K562 (cell line): Measurements from ENCODE around the gene MRPL37. TPM values are rescaled to one million over a fixed set of nuclear protein-coding genes. Genes with fewer than 3 reads are reported as not detected.

Experiments used
- ATAC-seq: fragments of 200-7000 bp; cut with Tn5 transposase; 3 replicates; pipeline ENCODE4 v1.9.1; 2020; ENCODE audit warnings: moderate library complexity
- BruUV-seq: library from RNA; stranded (reverse); fragments of 400-500 nt; replicated peaks from 2 replicates; lab custom pipeline; 2021; lab: Mats Ljungman, UMichigan
- CTCF ChIA-PET: fragments of 300-600 bp; formaldehyde crosslinking; extraction: SDS; loops from one replicate; lab custom pipeline; 2021; ENCODE audit warnings: low intra/inter-chr PET ratio; lab: Yijun Ruan, JAX
- POLR2A ChIA-PET: fragments of 300-600, 350-650 bp; sonication (Branson Sonifier 250); formaldehyde crosslinking; extraction: SDS; loops from one replicate; lab custom pipeline; 2021; ENCODE audit warnings: antibody characterized with exemption, inconsistent platforms; lab: Yijun Ruan, JAX
- DNase-seq, 4 experiments: peaks; one replicate each; pipeline versions ENCODE4 v3.0.0 to v3.0.0-alpha.2; 2011 to 2018; ENCODE audit warnings: low spot score in 3 of 4, mixed read lengths in 3 of 4; ENCODE audit errors: extremely low read depth in 1 of 4
- FAIRE-seq: peaks from 2 replicates; lab custom pipeline; 2011; peaks lifted over from hg19 to GRCh38; lab: Jason Lieb, UNC
- H2AFZ ChIP-seq: 2 replicates; pipeline ENCODE4 v1.6.0; 2011; ENCODE audit warnings: low read depth, low read length, control low read depth, inconsistent platforms
- H3K27ac ChIP-seq: fragments of 200-600 bp; 3 replicates; pipeline ENCODE4 v1.8.0; 2011; ENCODE audit warnings: low read depth, mild to moderate bottlenecking, control low read depth, inconsistent platforms, low read length, moderate library complexity, mixed read lengths; ENCODE audit errors: extremely low read depth
- H3K27me3 ChIP-seq, 2 experiments: fragments of 300-600 bp in 1 of 2; 2 replicates in 1 of 2; 3 replicates in 1 of 2; pipeline versions ENCODE4 v1.6.0 to v1.8.0; 2011; ENCODE audit warnings: inconsistent platforms in 2 of 2, low read length in 2 of 2, mild to moderate bottlenecking in 1 of 2, mixed read lengths in 1 of 2, moderate library complexity in 1 of 2; ENCODE audit not compliant: control insufficient read depth in 2 of 2, insufficient read depth in 2 of 2
- H3K36me3 ChIP-seq: fragments of 300-600 bp; 3 replicates; pipeline ENCODE4 v1.8.0; 2011; ENCODE audit warnings: mild to moderate bottlenecking, low read length, inconsistent platforms; ENCODE audit not compliant: control insufficient read depth, insufficient read depth
- H3K4me1 ChIP-seq, 2 experiments: fragments of 200-600 bp in 1 of 2; replicated peaks in 1 of 2; 2 replicates in 1 of 2; 3 replicates in 1 of 2; pipeline versions ENCODE4 v1.5.1 to v1.8.0; 2011; ENCODE audit warnings: inconsistent platforms in 2 of 2, low read length in 2 of 2, mild to moderate bottlenecking in 1 of 2, mixed read lengths in 1 of 2, moderate library complexity in 1 of 2; ENCODE audit not compliant: control insufficient read depth in 2 of 2, insufficient read depth in 2 of 2
- H3K4me2 ChIP-seq: 2 replicates; pipeline ENCODE4 v1.6.1; 2011; ENCODE audit warnings: low read length, control low read depth, inconsistent platforms, mixed read lengths; ENCODE audit not compliant: insufficient read depth
- H3K4me3 ChIP-seq: fragments of 200-600 bp; sonication (generic), shearing (Covaris generic); 2 replicates; pipeline ENCODE4 v1.5.1; 2016; ENCODE audit warnings: control low read depth, inconsistent platforms
- H3K79me2 ChIP-seq: fragments of 200-600 bp; 3 replicates; pipeline ENCODE4 v1.8.0; 2011; ENCODE audit warnings: low read length, inconsistent platforms; ENCODE audit not compliant: control insufficient read depth, insufficient read depth
- H3K9ac ChIP-seq, 2 experiments: 2 replicates each; pipeline versions ENCODE4 v1.6.0 to v1.6.1; 2011; ENCODE audit warnings: low read depth in 2 of 2, low read length in 2 of 2, control low read depth in 1 of 2, inconsistent platforms in 1 of 2, mild to moderate bottlenecking in 1 of 2, mixed read lengths in 1 of 2; ENCODE audit not compliant: insufficient read depth in 1 of 2
- H3K9me1 ChIP-seq: one replicate; pipeline ENCODE4 v1.6.0; 2011; ENCODE audit warnings: inconsistent platforms, mild to moderate bottlenecking, low read length, moderate library complexity; ENCODE audit not compliant: control insufficient read depth, insufficient read depth
- H3K9me3 ChIP-seq: replicated peaks from 2 replicates; pipeline ENCODE4 v1.5.1; 2011; ENCODE audit warnings: low read depth, low read length, inconsistent platforms; ENCODE audit not compliant: control insufficient read depth, insufficient read depth
- H4K20me1 ChIP-seq: replicated peaks from 2 replicates; pipeline ENCODE4 v1.6.1; 2011; ENCODE audit warnings: low read length, inconsistent platforms, mixed read lengths; ENCODE audit not compliant: control insufficient read depth, insufficient read depth
- CEBPB ChIP-seq: fragments of 450-650 bp; IDR thresholded peaks from 2 replicates; pipeline ENCODE4 v1.6.1; 2016; ENCODE audit warnings: missing genetic modification characterization, missing compliant biosample characterization
- CEBPG ChIP-seq, 3 experiments: fragments of 200-800 bp in 1 of 3; sonication (Bioruptor generic) in 1 of 3; sonication (generic) in 1 of 3; formaldehyde crosslinking in 1 of 3; IDR thresholded peaks in 2 of 3; conservative IDR thresholded peaks in 1 of 3; 2 replicates each; pipeline versions ENCODE4 v1.6.1 to v1.8.0; 2016 to 2022; ENCODE audit warnings: missing compliant biosample characterization in 2 of 3, missing genetic modification characterization in 2 of 3, mild to moderate bottlenecking in 1 of 3, missing genetic modification reagents in 1 of 3
- CHD1 ChIP-seq: fragments of 200-600 bp; sonication (generic); IDR thresholded peaks from one replicate; pipeline ENCODE4 v1.6.1; 2012; ENCODE audit warnings: mild to moderate bottlenecking, moderate library complexity, low read length, inconsistent platforms
- CREB1 ChIP-seq, 2 experiments: sonication (generic) in 1 of 2; formaldehyde crosslinking in 1 of 2; IDR thresholded peaks; 2 replicates each; pipeline versions ENCODE4 v1.6.1 to v1.8.0; 2012 to 2022; ENCODE audit warnings: inconsistent platforms in 1 of 2, mild to moderate bottlenecking in 1 of 2, missing genetic modification reagents in 1 of 2, moderate library complexity in 1 of 2
- GTF2E2 ChIP-seq: fragments of 200-800 bp; sonication (Bioruptor generic); IDR thresholded peaks from 2 replicates; pipeline ENCODE4 v1.6.1; 2016; ENCODE audit warnings: missing genetic modification characterization, missing compliant biosample characterization
- HDGF ChIP-seq: fragments of 450-650 bp; IDR thresholded peaks from 2 replicates; pipeline ENCODE4 v1.6.1; 2016
- HNRNPK ChIP-seq: fragments of 200-400 bp; formaldehyde crosslinking; IDR thresholded peaks from one replicate; pipeline ENCODE4 v1.6.1; 2018; ENCODE audit warnings: mild to moderate bottlenecking, low read depth, low read length; ENCODE audit not compliant: poor library complexity, severe bottlenecking
- MEF2D ChIP-seq: conservative IDR thresholded peaks from 2 replicates; pipeline ENCODE4 v1.6.1; 2016; ENCODE audit warnings: low read depth, missing genetic modification characterization, missing compliant biosample characterization
- NR2C1 ChIP-seq, 2 experiments: fragments of 450-650 bp; IDR thresholded peaks; 2 replicates each; pipeline ENCODE4 v1.6.1; 2017; ENCODE audit warnings: mild to moderate bottlenecking in 2 of 2, antibody characterized with exemption in 1 of 2, inconsistent platforms in 1 of 2, missing compliant biosample characterization in 1 of 2, missing genetic modification characterization in 1 of 2
- RAD21 ChIP-seq, 2 experiments: fragments of 250-450 bp in 1 of 2; fragments of 450-650 bp in 1 of 2; sonication (Bioruptor Pico) in 1 of 2; formaldehyde crosslinking in 1 of 2; IDR thresholded peaks in 1 of 2; conservative IDR thresholded peaks in 1 of 2; 2 replicates each; pipeline versions ENCODE4 v1.4.0 to v1.8.0; 2020 to 2022; ENCODE audit warnings: mild to moderate bottlenecking in 2 of 2, moderate library complexity in 1 of 2
- SAFB ChIP-seq: fragments of 200-400 bp; formaldehyde crosslinking; IDR thresholded peaks from 2 replicates; pipeline ENCODE4 v1.6.1; 2017; ENCODE audit warnings: low read depth, low read length, borderline replicate concordance
- SNRNP70 ChIP-seq: fragments of 200-400 bp; formaldehyde crosslinking; optimal IDR thresholded peaks from 2 replicates; pipeline ENCODE3; 2017; ENCODE audit warnings: low read depth, low read length
- TOE1 ChIP-seq, 2 experiments: fragments of 450-650 bp in 1 of 2; sonication (generic) in 1 of 2; formaldehyde crosslinking in 1 of 2; IDR thresholded peaks; 2 replicates each; pipeline versions ENCODE4 v1.7.1 to v1.8.0; 2016 to 2022; ENCODE audit warnings: borderline replicate concordance in 2 of 2, mild to moderate bottlenecking in 2 of 2, antibody characterized with exemption in 1 of 2, inconsistent platforms in 1 of 2, low read depth in 1 of 2, missing genetic modification reagents in 1 of 2, moderate library complexity in 1 of 2
- TRIM28 ChIP-seq: fragments of 450-650 bp; IDR thresholded peaks from 2 replicates; pipeline ENCODE4 v1.6.1; 2017
- ZNF431 ChIP-seq: sonication (generic); formaldehyde crosslinking; IDR thresholded peaks from 2 replicates; pipeline ENCODE4 v1.8.0; 2022; ENCODE audit warnings: mild to moderate bottlenecking, missing genetic modification reagents
- WGBS: fragments of 100-300 bp; shearing (Covaris generic); methylation state at CpG from one replicate; pipeline ENCODE4 v1.1.6; 2016; ENCODE audit warnings: low coverage, mixed read lengths; ENCODE audit not compliant: insufficient coverage; ENCODE audit errors: missing lambda C conversion rate; 5-methylcytosine and 5-hydroxymethylcytosine counted together
- in situ Hi-C: fragments of 300-500 bp; cut with MboI; formaldehyde crosslinking; loops from 4 replicates; pipeline ENCODE4 v1.15.0; 2018; ENCODE audit warnings: inconsistent platforms, mixed read lengths
- intact Hi-C: fragments of 100-400 bp; cut with micrococcal nuclease; formaldehyde crosslinking; loops from 2 replicates; pipeline ENCODE4 v1.14.2; 2022
- polyA plus RNA-seq, 8 experiments: library from polyadenylated mRNA; depleted of rRNA in 4 of 8; stranded (reverse) in 5 of 8; unstranded in 3 of 8; fragments of >200 nt; fragmentation: Nextera tagmentation in 2 of 8; fragmentation: Illumina TruSeq in 1 of 8; extraction: Ambion mirVana in 2 of 8; extraction: Trizol in 1 of 8; gene quantifications; 2 replicates each; pipeline versions ENCODE4 v1.2.1 to v1.2.3, GENCODE V29; 2011 to 2014; ENCODE audit warnings: inconsistent platforms in 1 of 8, missing spikeins in 1 of 8
- total RNA-seq, 7 experiments: library from RNA; depleted of rRNA in 6 of 7; stranded (reverse); fragments of >200 nt in 6 of 7; fragmentation: Illumina TruSeq in 2 of 7; extraction: Trizol in 2 of 7; gene quantifications; 2 replicates each; pipeline versions ENCODE4 v1.2.1 to v1.2.3, GENCODE V29; 2011 to 2021; ENCODE audit warnings: low replicate concordance in 1 of 7
- TF ChIP-seq, protein P1 (sequence below): fragments of 450-650 bp; formaldehyde crosslinking; IDR thresholded peaks from 2 replicates; pipeline ENCODE4 v1.4.0; 2022; ENCODE audit warnings: mild to moderate bottlenecking, moderate library complexity
- TF ChIP-seq, protein P2 (sequence below), 2 experiments: fragments of 250-450 bp in 1 of 2; fragments of 450-650 bp in 1 of 2; sonication (Bioruptor Pico) in 1 of 2; IDR thresholded peaks; 2 replicates each; pipeline versions ENCODE4 v1.6.1 to v1.8.0; 2016 to 2021; ENCODE audit warnings: mild to moderate bottlenecking in 2 of 2, moderate library complexity in 2 of 2, missing compliant biosample characterization in 1 of 2, missing genetic modification characterization in 1 of 2

MRPL37 gene
- total and polyA plus RNA-seq, 9 of the 15 experiments (the other 6 are each of a cell fraction or from before 2014, with no cell fraction given), result 52.2 to 303 (median 180) TPM

DNA sequence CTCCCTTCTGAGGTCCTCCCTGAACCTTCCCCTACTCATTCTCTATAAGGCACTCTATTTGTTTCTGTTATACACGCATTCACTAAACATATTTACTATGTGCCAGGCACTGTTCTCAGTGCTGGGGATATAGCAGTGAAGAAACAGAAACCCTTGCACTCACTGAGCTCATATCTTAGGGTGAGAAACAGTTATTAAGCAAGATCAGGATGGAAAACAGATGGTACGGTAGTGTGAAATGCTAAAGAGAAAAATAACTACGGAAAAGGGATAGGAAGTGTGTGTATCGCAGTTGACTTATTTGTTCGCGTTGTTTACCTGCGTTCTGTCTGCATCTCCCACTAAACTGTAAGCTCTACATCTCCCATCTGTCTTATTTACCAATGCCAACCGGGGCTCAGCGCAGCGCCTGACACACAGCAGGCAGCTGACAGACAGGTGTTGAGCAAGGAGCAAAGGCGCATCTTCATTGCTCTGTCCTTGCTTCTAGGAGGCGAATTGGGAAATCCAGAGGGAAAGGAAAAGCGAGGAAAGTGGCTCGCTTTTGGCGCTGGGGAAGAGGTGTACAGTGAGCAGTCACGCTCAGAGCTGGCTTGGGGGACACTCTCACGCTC is 709 bp upstream of the MRPL37 start:
- peak overlapping the region; percentile 83 for H3K27ac ChIP-seq
- no peaks in the 10 kb centered on the region for H3K27me3 ChIP-seq
- peak overlapping the region; percentile 95 to 96 for H3K9ac ChIP-seq
- H3K4me3 ChIP-seq, result peak overlapping the region; percentile 85
- H3K36me3 ChIP-seq, result peaks cover 50% of the 10 kb centered on the region
- ATAC-seq (peak; percentile 3), FAIRE-seq (no peak), DNase-seq (no peak)
- in situ Hi-C loops (no loop called here), intact Hi-C loops (no loop called here)
- H3K4me2 ChIP-seq, result peak overlapping the region; percentile 96
- H3K4me1 ChIP-seq, result peaks cover 20 to 24% of the 10 kb centered on the region in 2 experiments; a peak in 4 of 5 replicates
- POLR2A ChIA-PET, result interaction anchor here (0.5 to 9.0 kb wide), 14 partner anchors 8 to 265 kb away, joined by 3 to 148 read pairs (median 3); no protein-coding TSS in a partner anchor
- H3K79me2 ChIP-seq, result peaks cover 51% of the 10 kb centered on the region
- no peaks in the 10 kb centered on the region for H4K20me1 ChIP-seq
- peak overlapping the region; percentile 93 for H2AFZ ChIP-seq
- 9% methylated on average over 17 of the region's 17 CpGs for WGBS
- CTCF ChIA-PET, result no interaction called here
- BruUV-seq, result TSS peak; percentile 83
- no peaks in the 10 kb centered on the region for H3K9me3 ChIP-seq
- H3K9me1 ChIP-seq, result no peaks in the 10 kb centered on the region
- no peak for TF ChIP-seq CEBPG (CRISPR knock-in tag; IDR thresholded peaks at IDR 0.05)
- peak in 1 of 2 experiments; percentile 45; a peak in 2 of 4 replicates for TF ChIP-seq CEBPG (tag; conservative IDR thresholded peaks at IDR 0.05 in 1 of 2, IDR thresholded peaks at IDR 0.05 in 1 of 2)
- no peak for TF ChIP-seq MEF2D (tag)
- 0 out of 2 replicates have a peak, but pooled peaks have one; percentile 21 for TF ChIP-seq HDGF
- no peak; a peak in 1 of 4 replicates for TF ChIP-seq RAD21 (CRISPR knock-in tag; conservative IDR thresholded peaks at IDR 0.05 in 1 of 2, IDR thresholded peaks at IDR 0.05 in 1 of 2)
- TF ChIP-seq CHD1, result peak; percentile 30
- TF ChIP-seq SAFB, result no peak
- no peak for TF ChIP-seq TOE1 (IDR thresholded peaks at IDR 0.05; ENCODE audit: borderline replicate concordance)
- TF ChIP-seq TOE1 (CRISPR knock-in tag; IDR thresholded peaks at IDR 0.05; ENCODE audit: borderline replicate concordance, low read depth), result no peak
- TF ChIP-seq CEBPB (tag), result peak; percentile 85
- TF ChIP-seq HNRNPK, result no peak
- TF ChIP-seq NR2C1 (IDR thresholded peaks at IDR 0.05), result no peak
- TF ChIP-seq NR2C1 (tag; IDR thresholded peaks at IDR 0.05), result 0 out of 2 replicates have a peak, but pooled peaks have one; percentile 13
- no peak for TF ChIP-seq ZNF431 (CRISPR knock-in tag)
- TF ChIP-seq TRIM28, result no peak
- TF ChIP-seq SNRNP70, result no peak
- no peak for TF ChIP-seq GTF2E2 (tag)
- TF ChIP-seq CREB1 (IDR thresholded peaks at IDR 0.05), result no peak
- no peak for TF ChIP-seq CREB1 (CRISPR knock-in tag; IDR thresholded peaks at IDR 0.05)
- TF ChIP-seq, protein P1, sequence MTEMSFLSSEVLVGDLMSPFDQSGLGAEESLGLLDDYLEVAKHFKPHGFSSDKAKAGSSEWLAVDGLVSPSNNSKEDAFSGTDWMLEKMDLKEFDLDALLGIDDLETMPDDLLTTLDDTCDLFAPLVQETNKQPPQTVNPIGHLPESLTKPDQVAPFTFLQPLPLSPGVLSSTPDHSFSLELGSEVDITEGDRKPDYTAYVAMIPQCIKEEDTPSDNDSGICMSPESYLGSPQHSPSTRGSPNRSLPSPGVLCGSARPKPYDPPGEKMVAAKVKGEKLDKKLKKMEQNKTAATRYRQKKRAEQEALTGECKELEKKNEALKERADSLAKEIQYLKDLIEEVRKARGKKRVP (CRISPR knock-in tag), result no peak
- TF ChIP-seq, protein P2, sequence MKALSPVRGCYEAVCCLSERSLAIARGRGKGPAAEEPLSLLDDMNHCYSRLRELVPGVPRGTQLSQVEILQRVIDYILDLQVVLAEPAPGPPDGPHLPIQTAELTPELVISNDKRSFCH (CRISPR knock-in tag; IDR thresholded peaks at IDR 0.05), result no peak
- TF ChIP-seq, protein P2 (tag; IDR thresholded peaks at IDR 0.05), result no peak
